Heart right ventricle (tissue), 16 donors: ENCODE results near the gene CCL24. TPM values are rescaled to one million over a fixed set of nuclear protein-coding genes. Genes with fewer than 3 reads are reported as not detected.
"Not testable (repeated sequence)": the region's sequence is repeated elsewhere in the genome, so short reads cannot be mapped to it uniquely, and the experiment has no call there.

Source experiments
- ATAC-seq, 8 donors: fragments of 200-7000 bp; cut with Tn5 transposase; one replicate each; pipeline ENCODE4 v1.9.1; 2020; ENCODE audit warnings: mild to moderate bottlenecking in 8 of 8, moderate library complexity in 8 of 8, moderate number of reproducible peaks in 1 of 8
- DNase-seq, 2 donors: peaks; one replicate each; pipeline ENCODE4 v3.0.0-alpha.2; 2020
- H3K27ac ChIP-seq, 10 donors: fragments of 200-600 bp; sonication (generic) in 2 of 10; one replicate each; pipeline versions ENCODE4 v1.5.0 to v1.8.0; 2020 to 2022; ENCODE audit warnings: mild to moderate bottlenecking in 3 of 10
- H3K27me3 ChIP-seq, 7 donors: fragments of 200-600 bp; one replicate each; pipeline ENCODE4 v1.8.0; 2021 to 2022; ENCODE audit warnings: mild to moderate bottlenecking in 2 of 7
- H3K36me3 ChIP-seq, 9 donors: fragments of 200-600 bp; sonication (generic) in 1 of 9; one replicate each; pipeline versions ENCODE4 v1.5.0 to v1.8.0; 2020 to 2022; ENCODE audit warnings: mild to moderate bottlenecking in 2 of 9
- H3K4me1 ChIP-seq, 9 donors: fragments of 200-600 bp; sonication (generic) in 1 of 9; one replicate each; pipeline versions ENCODE4 v1.5.0 to v1.8.0; 2020 to 2022; ENCODE audit warnings: mild to moderate bottlenecking in 4 of 9
- H3K4me3 ChIP-seq, 10 donors: fragments of 200-600 bp; sonication (generic) in 2 of 10; one replicate each; pipeline versions ENCODE4 v1.5.0 to v1.8.0; 2020 to 2022; ENCODE audit warnings: mild to moderate bottlenecking in 7 of 10, moderate library complexity in 2 of 10
- H3K9me3 ChIP-seq, 11 donors: fragments of 200-600 bp in 10 of 11; sonication (generic) in 2 of 11; one replicate each; pipeline versions ENCODE4 v1.5.0 to v1.8.0; 2013 to 2022; ENCODE audit warnings: mild to moderate bottlenecking in 2 of 11, control low read depth in 1 of 11, moderate library complexity in 1 of 11
- WGBS, 2 donors: extraction: QIAGEN DNeasy Blood & Tissue Kit; methylation state at CpG; one replicate each; pipeline ENCODE4 v1.1.7; 2013; ENCODE audit warnings: inconsistent platforms in 1 of 2; 5-methylcytosine and 5-hydroxymethylcytosine counted together
- intact Hi-C, 10 donors: fragments of 100-400 bp; cut with DNase I; formaldehyde crosslinking; loops; one replicate each; pipeline versions ENCODE4 v1.11.1 to v1.14.2; 2022
- polyA plus RNA-seq, 2 donors: library from polyadenylated mRNA; stranded (reverse); fragments of 200-250 nt; gene quantifications; one replicate each; pipeline ENCODE4 v1.2.3, GENCODE V29; 2013
- total RNA-seq, 10 donors: library from RNA; stranded (reverse); fragmentation: NEBNext Ultra II Directional in 3 of 10; extraction: Animal tissue kit (Norgen Biotek cat#: 25700) in 3 of 10; gene quantifications; one replicate each; pipeline versions ENCODE4 v1.2.1 to v1.2.4, GENCODE V29; 2021 to 2023
- TF ChIP-seq, protein P1 (sequence below), 9 donors: fragments of 200-600 bp; sonication (generic) in 2 of 9; IDR thresholded peaks; one replicate each; pipeline versions ENCODE4 v1.5.0 to v1.8.0; 2021 to 2022; ENCODE audit warnings: antibody characterized with exemption in 9 of 9, mild to moderate bottlenecking in 5 of 9, moderate library complexity in 1 of 9
- donor health status: Arrhythmogenic right ventricular cardiomyopathy.
- donor health status: ischemic (EF 13 %, LVEDD 7.1; RV severe dilation, severe dysfunction).
- donor health status: healthy with polysubstance abuse.
- donor health status: DM: no; HTN: yes; CAD: no.
- donor health status: DM: no; HTN: no; CAD: no.
- donor health status: ischemic (EF 25% LVEDD 6.9; RV normal size, moderate dysfunction).
- donor health status: ischemic (EF 25% LVEDD 5.7; RV mildly dilated, moderate dysfunction).
- donor health status: healthy.
- donor health status: DM: yes; HTN: yes; CAD: no.
- donor health status: Ischemic cardiomyopathy.
- donor health status: ischemic (EF 35%, LVEDD 5.7; RV mildly dilated, moderate dysfunction).
- donor health status: nonischemic (EF 11% LVEDD 7.7; RV severe dilation, severe dysfunction).
- donor health status: DM: yes; HTN: yes; CAD: no.
- donor health status: PGD.
- donor health status: ischemic (EF 29% LVEDD 5.4; RV normal size, mild dysfunction).
- donor health status: nonischemic (EF 23%, LVEDD 6.1; RV moderate dilation, normal function).

CCL24 gene
- total and polyA plus RNA-seq, 12 donors, result 0.13 to 1.9 (median 0.64) TPM; not detected in 6

DNA sequence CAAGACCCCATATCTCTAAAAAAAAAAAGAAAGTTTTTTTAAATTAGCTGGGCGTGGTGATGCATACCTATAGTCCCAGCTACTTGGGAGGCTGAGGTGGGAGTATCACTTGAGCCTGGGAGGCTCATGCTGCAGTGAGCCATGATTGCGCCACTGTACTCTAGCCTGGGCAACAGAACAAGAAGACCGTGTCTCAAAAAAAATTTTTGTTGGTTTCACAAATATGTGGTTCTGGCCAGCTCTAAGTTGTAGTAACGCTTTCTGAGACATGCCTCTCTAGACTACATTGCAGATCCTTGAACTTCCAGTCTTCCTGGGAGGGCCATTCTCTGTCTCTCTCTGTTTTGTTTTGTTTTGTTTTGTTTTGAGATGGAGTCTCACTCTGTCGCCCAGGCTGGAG lies 40.6 kb upstream of the CCL24 start:
- DNase-seq (no peak), ATAC-seq (no peak)
- WGBS, 2 donors, result 88% methylated on average over 5 of the region's 5 CpGs

GRCh38 chr7:75850235-75850634 lies 36.6 kb upstream of the CCL24 start:
- intact Hi-C loops, result loop anchor here in 1 of 10 donors (10.0 kb wide), 1 partner anchor 55 kb away; no protein-coding TSS in a partner anchor
- TF ChIP-seq, protein P1, sequence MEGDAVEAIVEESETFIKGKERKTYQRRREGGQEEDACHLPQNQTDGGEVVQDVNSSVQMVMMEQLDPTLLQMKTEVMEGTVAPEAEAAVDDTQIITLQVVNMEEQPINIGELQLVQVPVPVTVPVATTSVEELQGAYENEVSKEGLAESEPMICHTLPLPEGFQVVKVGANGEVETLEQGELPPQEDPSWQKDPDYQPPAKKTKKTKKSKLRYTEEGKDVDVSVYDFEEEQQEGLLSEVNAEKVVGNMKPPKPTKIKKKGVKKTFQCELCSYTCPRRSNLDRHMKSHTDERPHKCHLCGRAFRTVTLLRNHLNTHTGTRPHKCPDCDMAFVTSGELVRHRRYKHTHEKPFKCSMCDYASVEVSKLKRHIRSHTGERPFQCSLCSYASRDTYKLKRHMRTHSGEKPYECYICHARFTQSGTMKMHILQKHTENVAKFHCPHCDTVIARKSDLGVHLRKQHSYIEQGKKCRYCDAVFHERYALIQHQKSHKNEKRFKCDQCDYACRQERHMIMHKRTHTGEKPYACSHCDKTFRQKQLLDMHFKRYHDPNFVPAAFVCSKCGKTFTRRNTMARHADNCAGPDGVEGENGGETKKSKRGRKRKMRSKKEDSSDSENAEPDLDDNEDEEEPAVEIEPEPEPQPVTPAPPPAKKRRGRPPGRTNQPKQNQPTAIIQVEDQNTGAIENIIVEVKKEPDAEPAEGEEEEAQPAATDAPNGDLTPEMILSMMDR (IDR thresholded peaks at IDR 0.05), result no peak
- Histone ChIP-seq H3K9me3 (no peaks in the 10 kb centered on the region), H3K4me3 (no peak overlapping the region), H3K4me1 (peaks cover 0 to 15% (median 0%) of the 10 kb centered on the region in 9 donors), H3K27me3 (no peaks in the 10 kb centered on the region), H3K36me3 (no peaks in the 10 kb centered on the region), H3K27ac (no peak overlapping the region)
- 80 to 85% methylated on average over 4 of the region's 4 CpGs for WGBS, 2 donors
- ATAC-seq (no peak), DNase-seq (no peak)

More for the DNA sequence above, 40.6 kb upstream of the CCL24 start:
- H3K9me3 ChIP-seq, result no peaks in the 10 kb centered on the region
- peak overlapping the region in 1 of 10 donors; percentile 36 for H3K27ac ChIP-seq
- H3K36me3 ChIP-seq, result no peaks in the 10 kb centered on the region
- no peaks in the 10 kb centered on the region for H3K27me3 ChIP-seq
- TF ChIP-seq, protein P1 (IDR thresholded peaks at IDR 0.05), result no peak
- H3K4me3 ChIP-seq, result no peak overlapping the region
- H3K4me1 ChIP-seq, result peaks cover 0 to 24% (median 0%) of the 10 kb centered on the region in 9 donors
- intact Hi-C loops, result loop anchor here in 1 of 10 donors (10.0 kb wide), 1 partner anchor 59 kb away; no protein-coding TSS in a partner anchor

GRCh38 chr7:75849573-75849972 lies 36.0 kb upstream of the CCL24 start:
- ATAC-seq, result no peak
- TF ChIP-seq, protein P1 (IDR thresholded peaks at IDR 0.05), result no peak
- 63 to 87% methylated on average over 3 of the region's 3 CpGs for WGBS, 2 donors

GRCh38 chr7:75847707-75848106 lies 34.1 kb upstream of the CCL24 start:
- H3K9me3 ChIP-seq, result no peaks in the 10 kb centered on the region
- H3K4me1 ChIP-seq, result peaks cover 0 to 18% (median 2%) of the 10 kb centered on the region in 9 donors
- DNase-seq (no peak), ATAC-seq (peak in 2 of 8 donors; percentile 27 to 33)
- H3K27me3 ChIP-seq, result no peaks in the 10 kb centered on the region
- TF ChIP-seq, protein P1 (IDR thresholded peaks at IDR 0.05), result no peak
- no peaks in the 10 kb centered on the region for H3K36me3 ChIP-seq
- H3K27ac ChIP-seq, result peak overlapping the region in 1 of 10 donors; percentile 31
- no peak overlapping the region for H3K4me3 ChIP-seq
- WGBS, 2 donors, result 81 to 84% methylated on average over 7 of the region's 7 CpGs
- intact Hi-C loops, result no loop called here

More at GRCh38 chr7:75849573-75849972, 36.0 kb upstream of the CCL24 start:
- Histone ChIP-seq H3K4me3 (no peak overlapping the region), H3K27me3 (no peaks in the 10 kb centered on the region), H3K36me3 (no peaks in the 10 kb centered on the region), H3K27ac (no peak overlapping the region), H3K4me1 (peaks cover 0 to 11% (median 0%) of the 10 kb centered on the region in 9 donors), H3K9me3 (no peaks in the 10 kb centered on the region)
- DNase-seq, result no peak
- intact Hi-C loops, result no loop called here

- intact Hi-C loops, H3K27ac ChIP-seq, H3K27me3 ChIP-seq, H3K36me3 ChIP-seq, DNase-seq, H3K4me3 ChIP-seq, H3K9me3 ChIP-seq, ATAC-seq: not testable (repeated sequence)
- H3K4me1 ChIP-seq, result peaks cover 0 to 23% (median 8%) of the 10 kb centered on the region in 9 donors
- 75 to 84% methylated on average over 6 of the region's 6 CpGs for WGBS, 2 donors
Measured at GRCh38 chr7:75845132-75845531, 31.5 kb upstream of the CCL24 start.
